NCI-H146 treated with DMSO at 0.1 percent for 48 hours (cell line): ENCODE data around the gene NPPB.
A peak's percentile ranks its signal among the peaks of the same experiment; 100 is the strongest.

Experiments used
- DNase-seq: peaks from one replicate; lab custom pipeline; 2025; ENCODE audit not compliant: unreplicated experiment; lab: John Stamatoyannopoulos, UW

NPPB gene

GRCh38 chr1:11835441-11836225 lies 23.1 kb downstream of the NPPB start:
- DNase-seq = no peak

GRCh38 chr1:11833900-11834299 lies 24.8 kb downstream of the NPPB start:
- DNase-seq = no peak

GRCh38 chr1:11833497-11833896 lies 25.2 kb downstream of the NPPB start:
- DNase-seq = no peak

- DNase-seq = peak; percentile 66
Measured at GRCh38 chr1:11831945-11832725, 26.6 kb downstream of the NPPB start.

- DNase-seq = no peak
Measured at GRCh38 chr1:11828511-11828910, 30.2 kb downstream of the NPPB start.

GRCh38 chr1:11826946-11827345 lies 31.8 kb downstream of the NPPB start:
- DNase-seq = no peak

- DNase-seq = no peak
Measured at GRCh38 chr1:11825131-11825530, 33.6 kb downstream of the NPPB start.

- no peak for DNase-seq
Measured at GRCh38 chr1:11823366-11824137, 35.2 kb downstream of the NPPB start.

GRCh38 chr1:11822091-11822490 lies 36.7 kb downstream of the NPPB start:
- no peak for DNase-seq

- DNase-seq = no peak
Measured at GRCh38 chr1:11817192-11817591, 41.6 kb downstream of the NPPB start.

GRCh38 chr1:11813021-11813420 lies 45.7 kb downstream of the NPPB start:
- DNase-seq = no peak
